ENCODE results near the gene SON.

The SON gene

DNA sequence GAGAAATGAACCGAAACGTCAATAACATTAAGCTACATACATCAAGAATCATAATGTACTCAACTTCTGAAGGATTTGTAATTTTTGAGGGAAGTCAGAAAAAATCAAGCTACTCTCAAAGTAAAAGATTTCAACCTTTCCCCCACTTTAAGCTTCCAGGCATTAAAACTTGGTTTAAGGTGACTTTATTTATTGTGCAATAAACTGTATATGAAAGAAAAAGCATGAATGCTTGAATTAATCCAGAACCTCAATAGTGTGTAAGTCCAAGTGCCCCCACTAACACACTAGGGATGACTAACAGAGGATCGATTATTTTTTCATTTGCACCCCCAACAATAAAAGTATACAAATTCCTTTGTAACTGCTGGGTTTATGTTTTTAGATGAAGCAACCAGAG lies 11.8 kb upstream of the SON start:
- Histone ChIP-seq H3K36me3 (replicated peaks; ENCODE audit: low read depth, low read length) (peaks cover 58% of the 10 kb centered on the region), H3K4me1 (ENCODE audit: low read length) (no peaks in the 10 kb centered on the region), H2AFZ (ENCODE audit: low read depth, low read length) (no peak overlapping the region), H4K20me1 (ENCODE audit: insufficient read depth, low read length) (no peaks in the 10 kb centered on the region), H3K4me2 (ENCODE audit: low read length) (no peak overlapping the region), H3K4me3 (ENCODE audit: low read length) (no peak overlapping the region), H3K9ac (ENCODE audit: low read length) (no peak overlapping the region), H3K9me3 (ENCODE audit: insufficient read depth, low read length) (no peaks in the 10 kb centered on the region), H3K27me3 (ENCODE audit: low read depth, low read length) (no peaks in the 10 kb centered on the region), H3K27ac (ENCODE audit: low read length) (no peak overlapping the region), H3K79me2 (ENCODE audit: low read length) (0 out of 2 replicates have a peak, but pooled peaks cover 2% of the 10 kb centered on the region)
- TF ChIP-seq, protein P1, sequence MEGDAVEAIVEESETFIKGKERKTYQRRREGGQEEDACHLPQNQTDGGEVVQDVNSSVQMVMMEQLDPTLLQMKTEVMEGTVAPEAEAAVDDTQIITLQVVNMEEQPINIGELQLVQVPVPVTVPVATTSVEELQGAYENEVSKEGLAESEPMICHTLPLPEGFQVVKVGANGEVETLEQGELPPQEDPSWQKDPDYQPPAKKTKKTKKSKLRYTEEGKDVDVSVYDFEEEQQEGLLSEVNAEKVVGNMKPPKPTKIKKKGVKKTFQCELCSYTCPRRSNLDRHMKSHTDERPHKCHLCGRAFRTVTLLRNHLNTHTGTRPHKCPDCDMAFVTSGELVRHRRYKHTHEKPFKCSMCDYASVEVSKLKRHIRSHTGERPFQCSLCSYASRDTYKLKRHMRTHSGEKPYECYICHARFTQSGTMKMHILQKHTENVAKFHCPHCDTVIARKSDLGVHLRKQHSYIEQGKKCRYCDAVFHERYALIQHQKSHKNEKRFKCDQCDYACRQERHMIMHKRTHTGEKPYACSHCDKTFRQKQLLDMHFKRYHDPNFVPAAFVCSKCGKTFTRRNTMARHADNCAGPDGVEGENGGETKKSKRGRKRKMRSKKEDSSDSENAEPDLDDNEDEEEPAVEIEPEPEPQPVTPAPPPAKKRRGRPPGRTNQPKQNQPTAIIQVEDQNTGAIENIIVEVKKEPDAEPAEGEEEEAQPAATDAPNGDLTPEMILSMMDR (IDR thresholded peaks at IDR 0.05; ENCODE audit: low read depth, low read length), result no peak
- TF ChIP-seq EZH2phosphoT487 (IDR thresholded peaks at IDR 0.05; ENCODE audit: low read depth), result no peak

- Histone ChIP-seq H3K9ac (ENCODE audit: low read length) (no peak overlapping the region), H3K4me2 (ENCODE audit: low read length) (no peak overlapping the region), H3K27me3 (ENCODE audit: low read depth, low read length) (no peaks in the 10 kb centered on the region), H3K4me1 (ENCODE audit: low read length) (peaks cover 7% of the 10 kb centered on the region; the same call in 1 of the 2 replicates), H2AFZ (ENCODE audit: low read depth, low read length) (no peak overlapping the region), H3K9me3 (ENCODE audit: insufficient read depth, low read length) (no peaks in the 10 kb centered on the region), H4K20me1 (ENCODE audit: insufficient read depth, low read length) (no peaks in the 10 kb centered on the region), H3K79me2 (ENCODE audit: low read length) (peaks cover 51% of the 10 kb centered on the region), H3K4me3 (ENCODE audit: low read length) (no peak overlapping the region), H3K27ac (ENCODE audit: low read length) (no peak overlapping the region), H3K36me3 (replicated peaks; ENCODE audit: low read depth, low read length) (peaks cover 51% of the 10 kb centered on the region)
- no peak for TF ChIP-seq EZH2phosphoT487 (IDR thresholded peaks at IDR 0.05; ENCODE audit: low read depth)
- TF ChIP-seq, protein P1 (IDR thresholded peaks at IDR 0.05; ENCODE audit: low read depth, low read length), result no peak
Measured at GRCh38 chr21:33537212-33537611, 5.6 kb upstream of the SON start.

DNA sequence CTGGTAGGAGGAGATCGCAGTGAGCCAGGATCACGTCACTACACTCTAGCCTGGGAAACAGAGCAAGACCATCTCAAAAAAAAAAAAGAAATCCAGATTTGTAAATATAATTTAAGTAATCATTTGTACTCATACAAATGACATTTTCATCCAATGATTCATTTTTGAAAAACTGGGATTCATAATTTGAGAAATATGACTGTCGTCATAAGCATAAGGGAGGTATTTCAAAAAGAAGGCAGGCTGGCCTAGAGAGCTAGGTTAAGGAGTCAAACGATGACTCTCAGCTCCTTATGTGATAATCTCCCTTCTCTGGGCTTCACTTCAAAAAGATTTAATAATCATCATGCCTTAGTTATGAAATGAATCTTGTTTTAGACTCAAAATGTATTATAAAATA lies 3.2 kb upstream of the SON start:
- Histone ChIP-seq H3K9me3 (ENCODE audit: insufficient read depth, low read length) (no peaks in the 10 kb centered on the region), H3K9ac (ENCODE audit: low read length) (no peak overlapping the region), H3K27ac (ENCODE audit: low read length) (no peak overlapping the region), H3K4me3 (ENCODE audit: low read length) (no peak overlapping the region), H3K27me3 (ENCODE audit: low read depth, low read length) (no peaks in the 10 kb centered on the region), H3K4me1 (ENCODE audit: low read length) (peaks cover 10% of the 10 kb centered on the region; the same call in 1 of the 2 replicates), H3K4me2 (ENCODE audit: low read length) (no peak overlapping the region), H2AFZ (ENCODE audit: low read depth, low read length) (no peak overlapping the region), H4K20me1 (ENCODE audit: insufficient read depth, low read length) (peaks cover 13% of the 10 kb centered on the region), H3K36me3 (replicated peaks; ENCODE audit: low read depth, low read length) (peaks cover 40% of the 10 kb centered on the region), H3K79me2 (ENCODE audit: low read length) (peaks cover 72% of the 10 kb centered on the region)
- no peak for TF ChIP-seq EZH2phosphoT487 (IDR thresholded peaks at IDR 0.05; ENCODE audit: low read depth)
- TF ChIP-seq, protein P1 (IDR thresholded peaks at IDR 0.05; ENCODE audit: low read depth, low read length), result no peak

DNA sequence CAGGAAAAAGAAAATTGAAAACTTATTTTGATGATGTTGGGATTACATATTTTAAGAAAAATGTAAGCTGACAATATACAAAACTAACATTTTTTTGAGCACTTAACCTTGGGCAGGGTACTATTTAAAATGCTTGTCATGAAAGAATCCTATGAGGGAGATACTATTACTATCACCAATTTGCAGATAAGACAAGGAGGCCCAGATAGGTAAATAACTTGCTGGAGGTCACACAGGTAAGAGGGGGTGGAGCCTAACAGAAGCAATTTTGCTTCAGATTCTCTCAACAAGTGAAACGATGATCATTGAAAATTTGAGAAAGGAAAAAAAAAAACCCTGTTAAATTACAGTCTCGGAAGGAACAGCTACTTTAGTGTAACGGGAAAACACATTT lies 2.1 kb upstream of the SON start:
- Histone ChIP-seq H3K4me1 (ENCODE audit: low read length) (peaks cover 19% of the 10 kb centered on the region), H4K20me1 (ENCODE audit: insufficient read depth, low read length) (peaks cover 24% of the 10 kb centered on the region), H3K9ac (ENCODE audit: low read length) (no peak overlapping the region), H3K27ac (ENCODE audit: low read length) (no peak overlapping the region), H3K4me2 (ENCODE audit: low read length) (peak overlapping the region; percentile 78), H2AFZ (ENCODE audit: low read depth, low read length) (no peak overlapping the region), H3K36me3 (replicated peaks; ENCODE audit: low read depth, low read length) (peaks cover 32% of the 10 kb centered on the region), H3K4me3 (ENCODE audit: low read length) (peak overlapping the region; percentile 85), H3K9me3 (ENCODE audit: insufficient read depth, low read length) (no peaks in the 10 kb centered on the region), H3K79me2 (ENCODE audit: low read length) (peaks cover 83% of the 10 kb centered on the region), H3K27me3 (ENCODE audit: low read depth, low read length) (no peaks in the 10 kb centered on the region)
- TF ChIP-seq, protein P1 (IDR thresholded peaks at IDR 0.05; ENCODE audit: low read depth, low read length), result no peak
- TF ChIP-seq EZH2phosphoT487 (IDR thresholded peaks at IDR 0.05; ENCODE audit: low read depth), result no peak
